Body of pancreas (tissue), 4 donors: ENCODE results near the gene WDR53. TPM values are rescaled to one million over a fixed set of nuclear protein-coding genes. Genes with fewer than 3 reads are reported as not detected.
"Not testable (repeated sequence)": the region's sequence is repeated elsewhere in the genome, so short reads cannot be mapped to it uniquely, and the experiment has no call there.

Experiments used
- ATAC-seq: fragments of 150-250 bp; one replicate; pipeline ENCODE4 v1.9.1; 2016
- DNase-seq, 4 donors: peaks; one replicate each; pipeline ENCODE4 v3.0.0-alpha.2; 2019
- H3K27ac ChIP-seq, 4 donors: fragments of 200-600 bp; sonication (generic); 1 replicate in 3 of 4; 2 replicates in 1 of 4; pipeline versions ENCODE4 v1.5.1 to v1.6.1; 2016 to 2019; ENCODE audit warnings: mild to moderate bottlenecking in 1 of 4, mixed read lengths in 1 of 4, moderate library complexity in 1 of 4
- H3K27me3 ChIP-seq, 2 donors: fragments of 200-600 bp; sonication (generic); one replicate each; pipeline ENCODE4 v1.6.0; 2016; ENCODE audit warnings: mild to moderate bottlenecking in 1 of 2
- H3K36me3 ChIP-seq, 2 donors: fragments of 200-600 bp; sonication (generic); replicated peaks in 1 of 2; 2 replicates each; pipeline ENCODE4 v1.5.1; 2016; ENCODE audit warnings: low read depth in 2 of 2; ENCODE audit not compliant: insufficient read depth in 1 of 2
- H3K4me1 ChIP-seq: fragments of 200-600 bp; sonication (generic); one replicate; pipeline ENCODE4 v1.6.0; 2016
- H3K4me3 ChIP-seq, 2 donors: fragments of 200-600 bp; sonication (generic); 1 replicate in 1 of 2; 2 replicates in 1 of 2; pipeline ENCODE4 v1.5.1; 2016 to 2019
- H3K9me3 ChIP-seq, 3 donors: fragments of 200-600 bp; sonication (generic); 1 replicate in 2 of 3; 2 replicates in 1 of 3; pipeline ENCODE4 v1.5.1; 2016
- CTCF ChIP-seq, 7 experiments: fragments of 450-650 bp in 4 of 7; fragments of 200-600 bp in 3 of 7; sonication (generic) in 3 of 7; IDR thresholded peaks; one replicate each; pipeline ENCODE4 v1.5.1; 2016 to 2019; ENCODE audit warnings: antibody characterized with exemption in 7 of 7
- POLR2A ChIP-seq, 3 donors: fragments of 450-650 bp; IDR thresholded peaks; one replicate each; pipeline ENCODE4 v1.6.1; 2016; ENCODE audit warnings: antibody characterized with exemption in 3 of 3, mild to moderate bottlenecking in 2 of 3
- WGBS, 2 donors: methylation state at CpG; one replicate each; pipeline ENCODE4 v1.1.5; 2017; 5-methylcytosine and 5-hydroxymethylcytosine counted together
- intact Hi-C: fragments of 100-400 bp; cut with DNase I; formaldehyde crosslinking; loops from one replicate; pipeline ENCODE4 v1.15.1; 2023
- total RNA-seq, 2 donors: library from RNA; depleted of rRNA; stranded (reverse); fragments of >200 nt; gene quantifications; one replicate each; pipeline ENCODE4 v1.1.0, GENCODE V29; 2016

The WDR53 gene
- total RNA-seq, 2 donors from 2014 or later, result 0.66 to 4.2 TPM

GRCh38 chr3:196514913-196515621 is 53.3 kb downstream of the WDR53 start, which contains the start of gene SMCO1:
SMCO1 (minus strand) TSS chr3:196515346; CDS start chr3:196515209, 137 bp downstream.
- Histone ChIP-seq H3K27ac (no peak within 1 kb of the TSS), H3K27me3 (no peaks in the 10 kb centered on the region), H3K9me3 (peaks cover 0 to 24% (median 0%) of the 10 kb centered on the region in 3 donors), H3K36me3 (no peaks in the 10 kb centered on the region), H3K4me1 (no peaks in the 10 kb centered on the region), H3K4me3 (no peak within 1 kb of the TSS)
- TF ChIP-seq CTCF (IDR thresholded peaks at IDR 0.05) (no peak), POLR2A (IDR thresholded peaks at IDR 0.05) (no peak)
- intact Hi-C loops, result no loop called here
- WGBS, 2 donors, result 80 to 82% methylated on average over 10 of the region's 10 CpGs
- DNase-seq, result no peak
- ATAC-seq, result no peak

GRCh38 chr3:196514350-196514716 is 54.0 kb downstream of the WDR53 start:
- no peak overlapping the region for H3K27ac ChIP-seq
- H3K27me3 ChIP-seq, result no peaks in the 10 kb centered on the region
- 88 to 97% methylated on average over 1 of the region's 1 CpG for WGBS, 2 donors
- H3K4me1 ChIP-seq, result no peaks in the 10 kb centered on the region
- H3K9me3 ChIP-seq, result peaks cover 0 to 16% (median 0%) of the 10 kb centered on the region in 3 donors
- TF ChIP-seq CTCF (IDR thresholded peaks at IDR 0.05), result no peak
- no peak for TF ChIP-seq POLR2A (IDR thresholded peaks at IDR 0.05)
- intact Hi-C loops, result no loop called here
- no peak for DNase-seq
- ATAC-seq, result no peak
- no peak overlapping the region for H3K4me3 ChIP-seq
- H3K36me3 ChIP-seq, result no peaks in the 10 kb centered on the region

GRCh38 chr3:196513697-196514349 is 54.5 kb downstream of the WDR53 start:
- H3K27me3 ChIP-seq, result no peaks in the 10 kb centered on the region
- H3K27ac ChIP-seq, result no peak overlapping the region
- ATAC-seq, result no peak
- no peak for DNase-seq
- TF ChIP-seq CTCF (IDR thresholded peaks at IDR 0.05), result no peak
- TF ChIP-seq POLR2A (IDR thresholded peaks at IDR 0.05), result no peak
- no peaks in the 10 kb centered on the region for H3K36me3 ChIP-seq
- H3K9me3 ChIP-seq, result peaks cover 0 to 11% (median 0%) of the 10 kb centered on the region in 3 donors
- WGBS, 2 donors, result 74 to 75% methylated on average over 8 of the region's 8 CpGs
- H3K4me3 ChIP-seq, result no peak overlapping the region
- H3K4me1 ChIP-seq, result no peaks in the 10 kb centered on the region
- intact Hi-C loops, result no loop called here

- H3K27me3 ChIP-seq, H3K27ac ChIP-seq, H3K4me1 ChIP-seq, ATAC-seq, H3K4me3 ChIP-seq, H3K36me3 ChIP-seq, DNase-seq, intact Hi-C loops, H3K9me3 ChIP-seq: not testable (repeated sequence)
- WGBS, 2 donors, result 87 to 93% methylated on average over 11 to 15 of the region's 15 CpGs
These were observed 56.5 kb downstream of the WDR53 start for GRCh38 chr3:196511646-196512425.

GRCh38 chr3:196511108-196511507 is 57.2 kb downstream of the WDR53 start:
- DNase-seq, intact Hi-C loops, H3K27ac ChIP-seq, H3K9me3 ChIP-seq, H3K4me1 ChIP-seq, ATAC-seq, H3K4me3 ChIP-seq, H3K36me3 ChIP-seq, H3K27me3 ChIP-seq: not testable (repeated sequence)
- 93% methylated on average over 1 of the region's 1 CpG; no CpG with 5 or more reads in 1 of the 2 donors for WGBS, 2 donors
